HG03442 (cell line): Measurements from ENCODE around the gene RICTOR.

Experiments used
- ATAC-seq: cut with Tn5 transposase; IDR thresholded peaks from one replicate; pipeline ENCODE4 v1.9.1; 2021; ENCODE audit warnings: mild to moderate bottlenecking, moderate library complexity; ENCODE audit not compliant: unreplicated experiment

Gene RICTOR

DNA sequence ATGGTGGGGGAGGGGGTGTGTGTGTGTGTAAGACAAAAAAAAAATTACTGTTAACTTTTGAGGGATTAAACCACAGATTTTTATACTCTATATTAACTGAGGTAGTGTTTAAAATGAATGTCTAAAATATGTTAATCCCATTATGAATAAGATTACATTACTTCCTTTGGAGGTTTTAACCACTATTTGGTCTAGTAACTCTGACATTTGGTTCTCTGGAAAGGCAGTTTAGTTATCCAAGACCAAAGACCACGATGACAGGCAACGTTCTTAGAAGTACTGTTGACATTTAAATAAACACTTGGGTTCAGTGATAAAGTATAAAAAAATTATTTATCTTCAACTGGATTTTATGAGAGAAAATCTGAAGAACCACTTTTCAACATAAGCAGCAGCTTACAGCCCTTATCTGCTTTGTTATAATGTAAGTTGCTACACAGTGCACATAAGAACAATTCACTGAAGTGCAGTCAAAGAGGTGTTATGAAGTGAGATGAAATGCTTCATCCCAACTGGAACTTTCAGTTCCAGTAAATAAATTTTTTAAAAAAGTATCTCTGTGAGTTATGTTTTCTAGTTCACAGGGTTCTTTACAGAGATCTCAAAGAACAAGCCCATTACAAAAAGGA lies 133.9 kb downstream of the RICTOR start:
- no peak for ATAC-seq

DNA sequence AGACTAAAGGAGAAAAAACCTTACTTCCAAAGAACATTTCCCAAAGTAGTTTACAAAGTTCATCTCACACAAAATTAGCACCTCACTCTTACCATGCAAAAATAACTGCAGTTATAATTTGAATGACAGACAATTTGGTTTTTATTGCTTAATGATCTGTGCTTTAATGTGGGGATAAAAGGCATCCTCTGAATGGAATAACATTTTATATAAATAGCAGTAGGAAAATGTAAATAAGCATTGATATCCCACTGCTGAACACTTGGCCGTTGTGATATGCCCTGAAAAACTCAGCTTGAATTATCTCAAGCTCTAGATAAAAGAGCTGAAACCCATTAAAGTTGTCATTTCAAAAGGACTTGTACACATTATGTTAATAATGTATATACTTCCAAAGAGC lies 135.2 kb downstream of the RICTOR start:
- ATAC-seq = no peak

DNA sequence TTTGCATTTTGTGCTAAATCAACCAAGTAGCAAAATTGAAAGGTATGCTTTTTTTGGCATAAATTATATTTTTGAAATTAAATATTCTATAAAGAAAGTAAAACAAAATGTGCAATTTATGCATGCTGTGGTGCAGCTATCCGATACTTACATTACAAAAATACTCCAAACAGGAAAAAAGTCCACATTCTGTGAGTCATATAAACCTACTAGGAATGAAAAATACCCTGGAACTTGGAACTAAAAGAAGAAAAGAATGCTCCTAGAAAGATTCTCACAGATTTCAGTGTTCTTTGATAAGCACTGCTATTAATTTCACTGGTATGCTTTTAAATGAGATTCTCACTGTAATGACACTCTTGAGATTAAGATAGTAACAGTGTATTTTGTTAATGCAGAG lies 135.8 kb downstream of the RICTOR start:
- no peak for ATAC-seq

DNA sequence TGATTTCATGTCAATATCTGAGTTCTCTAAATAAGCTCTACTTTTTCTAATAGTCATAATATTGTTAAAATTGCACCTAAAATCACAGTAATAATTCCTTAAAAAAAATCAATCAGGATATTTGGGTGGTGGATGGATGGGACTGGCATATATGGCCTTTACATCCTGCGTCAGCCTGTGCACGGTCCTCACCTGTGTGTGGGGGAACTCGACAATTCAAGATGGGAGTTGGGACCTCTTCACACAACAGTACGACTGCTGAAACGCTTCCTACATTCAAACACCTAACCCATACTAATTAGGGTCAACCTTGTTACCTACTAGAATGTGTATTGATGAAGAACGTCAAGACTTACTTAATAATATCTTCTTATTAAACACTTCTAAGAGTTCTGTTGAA lies 137.9 kb downstream of the RICTOR start:
- ATAC-seq = no peak

DNA sequence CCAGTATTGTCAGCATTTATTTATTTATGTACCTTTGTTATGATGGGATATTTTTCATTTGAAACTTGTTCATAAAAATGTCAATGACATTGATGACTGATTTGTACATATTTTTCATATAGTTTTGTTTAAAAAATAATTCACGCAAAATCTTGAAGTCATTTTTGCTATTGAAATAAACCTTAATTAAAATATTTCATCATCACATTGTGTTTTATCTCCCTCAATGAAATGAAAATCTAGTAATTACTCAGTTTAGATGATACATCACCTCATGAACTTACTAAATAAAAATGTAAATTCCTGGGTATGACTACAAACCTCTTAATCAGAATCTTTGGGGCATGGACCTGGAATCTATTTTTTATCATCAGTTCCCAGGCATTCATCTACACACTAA lies 138.8 kb downstream of the RICTOR start:
- ATAC-seq = no peak

DNA sequence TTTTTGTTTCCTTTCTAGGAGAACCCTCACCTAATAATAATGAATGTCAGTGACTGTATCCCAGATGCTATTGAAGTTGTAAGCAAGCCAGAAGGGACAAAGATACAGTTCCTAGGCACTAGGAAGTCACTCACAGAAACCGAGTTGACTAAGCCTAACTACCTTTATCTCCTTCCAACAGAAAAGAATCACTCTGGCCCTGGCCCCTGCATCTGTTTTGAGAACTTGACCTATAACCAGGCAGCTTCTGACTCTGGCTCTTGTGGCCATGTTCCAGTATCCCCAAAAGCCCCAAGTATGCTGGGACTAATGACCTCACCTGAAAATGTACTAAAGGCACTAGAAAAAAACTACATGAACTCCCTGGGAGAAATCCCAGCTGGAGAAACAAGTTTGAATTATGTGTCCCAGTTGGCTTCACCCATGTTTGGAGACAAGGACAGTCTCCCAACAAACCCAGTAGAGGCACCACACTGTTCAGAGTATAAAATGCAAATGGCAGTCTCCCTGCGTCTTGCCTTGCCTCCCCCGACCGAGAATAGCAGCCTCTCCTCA lies 141.3 kb downstream of the RICTOR start:
- no peak for ATAC-seq

DNA sequence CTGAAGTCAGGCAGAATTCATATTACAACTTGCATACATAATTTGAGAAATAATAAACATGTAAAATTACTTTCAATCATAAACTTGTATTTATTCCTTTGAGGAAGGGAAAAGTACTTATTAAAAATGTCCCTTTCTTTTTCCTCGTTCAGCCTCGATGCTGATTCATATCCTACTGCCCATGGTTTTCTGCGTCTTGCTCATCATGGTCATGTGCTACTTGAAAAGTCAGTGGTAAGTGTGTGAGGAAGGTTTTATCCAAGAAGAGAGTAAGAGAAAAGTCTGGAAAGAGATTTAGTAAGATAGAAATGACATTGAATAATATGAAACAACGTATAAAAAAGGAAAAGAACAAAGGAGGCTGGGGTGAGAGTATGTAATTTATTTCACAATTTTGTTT lies 142.5 kb downstream of the RICTOR start:
- ATAC-seq = no peak

DNA sequence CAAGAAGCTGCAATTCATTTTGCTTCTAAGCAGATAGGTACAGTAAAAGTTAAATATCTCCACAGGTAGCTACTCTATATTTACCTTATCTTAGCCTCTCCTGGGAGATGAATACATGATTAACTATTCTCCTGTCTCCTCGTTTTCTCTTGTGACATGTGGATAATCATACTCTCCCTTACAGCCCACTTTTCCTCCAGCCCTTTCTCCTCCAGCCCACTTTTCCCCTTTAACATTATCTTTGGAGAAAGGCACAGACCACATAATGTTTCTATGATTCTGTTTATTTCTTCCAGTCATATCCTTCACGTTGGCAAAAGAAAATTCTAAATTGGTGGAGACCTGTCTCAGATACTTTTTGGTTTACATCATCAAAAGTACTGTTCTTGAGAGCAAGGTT lies 144.4 kb downstream of the RICTOR start:
- ATAC-seq = no peak

DNA sequence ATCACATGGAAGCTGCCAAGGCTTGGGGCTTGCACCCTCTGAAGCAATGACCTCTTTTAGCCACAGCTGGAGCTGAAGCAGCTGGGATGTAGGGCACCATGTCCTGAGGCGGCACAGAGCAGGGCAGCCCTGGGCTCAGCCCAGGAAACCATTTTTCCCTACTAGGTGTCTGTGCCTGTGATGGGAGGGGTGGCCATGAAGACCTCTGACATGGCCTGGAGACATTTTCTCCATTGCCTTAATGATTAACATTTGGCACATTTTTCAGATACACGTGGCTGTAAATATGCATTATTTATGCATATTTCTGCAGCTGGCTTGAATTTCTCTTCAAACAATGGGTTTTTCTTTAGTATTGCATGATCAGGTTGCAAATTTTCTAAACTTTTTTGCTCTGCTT lies 146.7 kb downstream of the RICTOR start:
- ATAC-seq = no peak

DNA sequence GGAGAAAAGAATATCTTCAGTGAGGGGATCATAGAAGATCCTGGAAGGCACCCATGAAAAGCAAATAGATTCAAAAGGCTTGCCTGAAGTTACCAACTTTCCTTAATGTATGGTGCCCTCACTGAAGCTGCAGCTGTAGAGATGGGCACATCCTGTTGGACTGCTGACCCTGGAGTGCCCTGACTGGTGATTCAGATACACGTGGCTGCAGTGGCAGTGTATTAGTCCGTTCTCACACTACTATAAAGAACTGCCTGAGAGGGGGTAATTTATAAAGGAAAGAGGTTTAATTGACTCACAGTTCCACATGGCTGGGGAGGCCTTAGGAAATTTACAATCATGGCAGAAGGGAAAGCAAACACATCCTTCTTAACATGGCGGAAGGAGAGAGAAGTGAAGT lies 148.1 kb downstream of the RICTOR start:
- no peak for ATAC-seq

DNA sequence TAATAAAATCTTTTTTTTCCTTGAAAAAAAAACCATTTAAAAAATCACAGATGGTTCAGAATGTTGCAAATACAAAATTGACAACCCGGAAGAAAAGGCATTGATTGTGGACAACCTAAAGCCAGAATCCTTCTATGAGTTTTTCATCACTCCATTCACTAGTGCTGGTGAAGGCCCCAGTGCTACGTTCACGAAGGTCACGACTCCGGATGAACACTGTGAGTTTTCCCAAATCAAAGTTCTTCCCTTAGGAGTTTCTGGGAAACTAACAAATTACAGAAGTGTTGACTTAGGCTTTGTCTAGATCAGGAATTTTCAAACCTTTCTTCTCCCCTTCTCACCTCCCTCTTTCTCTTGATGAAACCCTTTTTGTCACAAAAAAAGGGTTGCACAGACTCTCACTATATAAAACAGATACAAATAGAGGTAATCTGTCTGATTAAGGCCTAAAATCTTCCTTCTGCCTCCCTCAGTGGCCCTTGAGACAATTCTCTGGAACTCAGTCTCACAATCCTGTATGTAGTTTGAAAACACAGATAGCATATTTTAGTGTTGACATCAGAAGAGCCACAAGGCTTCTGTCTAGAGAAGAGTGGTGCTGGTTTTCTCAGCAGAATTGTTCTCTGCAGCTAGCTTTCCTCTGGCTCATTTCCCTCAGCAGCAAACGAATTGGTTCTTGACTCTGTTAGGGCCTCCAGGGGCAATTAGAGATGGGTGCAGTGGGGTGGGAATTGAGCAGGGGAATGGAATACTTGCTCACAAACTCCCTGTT lies 148.9 kb downstream of the RICTOR start:
- no peak for ATAC-seq

DNA sequence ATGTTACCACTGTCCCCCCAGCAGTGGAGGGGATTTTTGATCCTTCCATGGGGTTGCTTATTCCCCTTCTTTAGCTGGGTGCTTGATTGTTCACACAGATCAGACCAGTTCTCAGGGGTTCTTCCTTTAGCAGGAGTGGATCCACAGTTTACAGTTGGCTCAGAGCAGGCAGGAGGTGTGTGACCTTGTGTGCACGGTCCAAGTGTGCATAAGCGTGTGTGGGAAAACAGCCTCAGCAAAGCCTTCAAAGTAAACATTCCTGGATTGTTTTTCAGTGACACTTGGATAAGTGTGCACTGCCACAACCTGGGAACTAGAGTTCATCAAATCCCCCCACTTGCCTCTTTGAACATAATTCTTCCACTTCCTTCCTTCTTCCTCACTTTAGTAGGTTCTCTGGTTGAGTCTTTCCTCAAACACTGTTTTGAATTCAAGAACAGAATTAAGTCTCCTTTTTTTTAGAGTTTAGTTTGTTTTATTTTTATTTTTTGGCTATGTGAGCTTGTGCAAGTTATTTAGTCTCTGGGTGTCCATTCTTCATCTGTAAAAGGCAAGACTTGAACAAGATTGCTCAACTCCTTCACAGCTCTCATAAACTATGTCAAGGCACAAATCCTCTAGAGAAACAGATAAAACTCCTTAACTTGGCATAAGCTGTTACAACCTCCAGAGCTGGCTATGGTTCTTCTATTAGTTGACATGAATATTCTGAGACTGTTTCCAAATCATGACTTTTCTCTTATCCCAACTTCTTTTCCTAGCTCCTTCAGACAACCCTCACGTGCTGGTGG lies 150.3 kb downstream of the RICTOR start:
- ATAC-seq = no peak

DNA sequence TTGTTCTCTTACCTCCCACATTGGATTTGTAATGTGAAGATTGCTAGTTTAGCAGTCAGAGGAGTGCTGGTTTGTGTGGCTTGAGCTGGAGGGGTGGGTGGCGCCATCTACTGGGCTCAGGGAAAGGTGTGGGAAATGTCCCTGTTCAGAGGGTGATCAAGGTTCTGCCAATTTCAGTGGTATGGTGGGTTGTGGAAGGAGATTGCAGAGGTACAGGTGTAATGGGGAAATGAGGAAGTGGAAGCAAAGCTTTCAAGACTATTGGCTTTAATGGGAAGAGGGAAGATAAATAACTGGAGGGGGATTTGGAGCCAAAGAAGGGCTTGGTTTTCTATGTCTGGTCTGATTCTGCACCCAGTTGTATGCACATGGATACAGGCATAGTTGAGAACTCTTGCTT lies 152.0 kb downstream of the RICTOR start:
- ATAC-seq = peak; percentile 77

DNA sequence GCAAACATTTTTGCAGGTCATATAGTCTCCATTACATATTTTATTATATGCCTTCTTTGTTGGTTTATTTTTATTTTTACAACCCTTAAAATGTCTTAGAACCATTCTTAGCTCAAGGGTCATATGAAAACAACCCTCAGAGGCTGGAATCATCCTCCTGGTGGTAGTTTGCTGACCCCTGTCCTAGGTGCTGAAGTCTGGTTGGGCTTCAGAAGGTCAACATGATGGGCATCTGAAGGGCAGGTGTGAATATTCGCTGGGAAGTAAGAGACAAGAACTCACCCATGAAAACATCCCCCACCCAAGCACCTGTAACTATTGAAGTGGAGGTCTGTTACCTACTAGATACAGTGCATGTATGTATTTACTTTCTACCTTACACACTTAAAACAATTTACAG lies 153.0 kb downstream of the RICTOR start:
- no peak for ATAC-seq

DNA sequence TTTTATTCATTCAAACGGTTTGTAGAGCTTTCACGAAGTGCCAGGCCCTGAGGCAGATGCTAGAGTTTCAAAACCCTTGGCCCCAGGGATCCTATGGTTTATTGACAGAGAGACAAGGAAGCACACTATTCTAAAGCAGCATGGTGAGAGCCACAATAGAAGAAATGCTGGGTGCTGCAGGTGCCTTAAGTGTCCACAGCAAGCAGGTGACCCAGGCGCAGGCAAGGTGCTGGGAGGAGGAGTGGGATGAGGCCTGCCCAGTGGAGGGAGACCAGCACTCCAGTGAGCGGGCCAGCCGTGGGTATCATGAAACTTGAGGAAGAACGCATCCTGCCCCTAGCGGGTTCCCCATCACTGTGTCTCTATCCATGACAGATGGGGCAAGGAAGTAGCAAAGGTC lies 157.4 kb downstream of the RICTOR start:
- ATAC-seq = no peak

DNA sequence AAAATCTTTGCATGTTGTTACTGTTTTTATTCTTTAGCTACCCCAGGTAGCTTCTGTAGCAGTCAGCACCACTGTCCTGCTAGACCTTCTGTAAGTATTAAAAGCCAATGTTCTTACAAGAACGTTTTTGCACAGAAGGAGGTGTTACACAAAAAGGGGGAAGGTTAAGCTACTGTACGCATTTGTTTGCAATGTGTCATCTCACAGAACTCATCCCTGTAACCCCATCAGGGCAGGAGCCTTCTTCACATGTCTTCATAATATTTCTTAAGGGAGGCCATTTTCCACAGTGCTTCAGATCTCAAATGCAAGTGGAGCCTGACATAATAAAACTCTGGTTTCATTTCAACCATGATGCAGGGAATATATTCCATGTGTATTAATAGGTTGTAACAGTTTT lies 160.5 kb downstream of the RICTOR start:
- no peak for ATAC-seq

DNA sequence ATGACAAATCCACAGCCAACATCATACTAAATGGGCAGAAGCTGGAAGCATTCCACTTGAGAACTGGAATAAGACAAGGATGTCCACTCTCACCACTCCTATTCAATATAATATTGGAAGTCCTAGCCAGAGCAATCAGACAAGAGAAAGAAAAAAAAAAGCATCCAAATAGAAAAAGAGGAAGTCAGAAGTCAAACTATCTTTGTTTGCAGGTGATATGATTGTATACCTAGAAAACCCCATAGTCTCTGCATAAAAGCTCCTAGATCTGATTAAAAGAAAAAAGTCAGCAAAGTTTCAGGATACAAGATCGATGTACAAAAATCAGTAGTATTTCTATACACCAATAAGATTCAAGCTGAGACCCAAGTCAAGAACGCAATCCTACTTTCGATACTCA lies 162.3 kb downstream of the RICTOR start:
- no peak for ATAC-seq

DNA sequence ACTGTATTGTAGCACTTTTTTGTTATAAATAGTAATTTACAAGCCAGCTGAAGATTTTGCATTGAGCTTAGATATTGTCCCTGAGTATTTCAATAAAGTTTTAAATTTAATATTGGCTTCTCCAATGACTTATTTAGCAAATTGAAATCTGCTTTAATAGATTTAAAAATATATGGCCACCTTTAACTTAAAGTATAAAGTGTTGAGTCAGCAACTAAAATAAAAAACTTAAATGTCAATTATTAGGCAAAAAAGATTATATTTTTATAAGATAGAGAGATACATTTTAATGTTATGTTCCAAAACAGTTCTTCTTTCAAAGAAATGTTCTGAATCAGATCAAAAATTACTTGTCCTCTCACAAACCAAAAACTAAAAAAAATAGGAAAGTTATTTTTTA lies 167.7 kb downstream of the RICTOR start:
- ATAC-seq = no peak

DNA sequence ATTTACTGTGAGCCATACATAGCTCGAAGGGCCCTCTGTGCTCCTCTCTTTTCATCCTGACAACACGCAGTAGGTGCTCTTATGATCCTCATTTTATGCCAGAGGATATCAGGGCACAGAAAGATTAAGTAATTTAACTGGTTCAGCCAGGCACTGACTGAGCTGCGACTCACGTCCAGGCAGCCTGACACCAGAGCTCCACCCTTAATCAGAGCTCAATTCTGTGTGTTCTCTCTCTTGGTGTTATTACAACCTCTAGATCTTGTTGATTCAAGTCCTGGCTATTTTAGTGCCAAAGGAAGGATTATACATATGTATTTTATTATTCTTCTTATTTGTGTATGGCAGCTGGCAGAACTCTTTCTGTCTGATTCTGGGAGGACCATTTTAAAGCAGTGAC lies 168.7 kb downstream of the RICTOR start:
- ATAC-seq = no peak

DNA sequence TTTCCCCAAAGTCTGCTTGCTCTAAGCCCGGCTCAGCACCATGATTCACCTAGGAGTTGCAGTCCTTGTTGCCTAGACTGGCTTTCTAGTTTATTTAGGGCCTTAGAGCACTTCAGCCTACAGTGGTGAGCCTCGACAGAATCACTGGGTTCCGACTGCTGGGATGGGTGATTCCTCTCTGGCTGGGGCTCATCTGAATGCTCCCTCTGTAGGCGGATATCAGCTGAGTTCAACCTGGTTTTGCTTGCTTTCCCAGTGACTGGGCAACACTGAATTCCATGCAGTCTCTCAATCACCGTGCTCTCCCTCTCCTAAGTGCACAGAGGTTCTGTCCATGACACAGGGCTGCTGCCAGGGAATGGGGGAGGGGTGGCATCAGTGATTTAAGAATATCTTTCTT lies 174.3 kb downstream of the RICTOR start:
- ATAC-seq = no peak

DNA sequence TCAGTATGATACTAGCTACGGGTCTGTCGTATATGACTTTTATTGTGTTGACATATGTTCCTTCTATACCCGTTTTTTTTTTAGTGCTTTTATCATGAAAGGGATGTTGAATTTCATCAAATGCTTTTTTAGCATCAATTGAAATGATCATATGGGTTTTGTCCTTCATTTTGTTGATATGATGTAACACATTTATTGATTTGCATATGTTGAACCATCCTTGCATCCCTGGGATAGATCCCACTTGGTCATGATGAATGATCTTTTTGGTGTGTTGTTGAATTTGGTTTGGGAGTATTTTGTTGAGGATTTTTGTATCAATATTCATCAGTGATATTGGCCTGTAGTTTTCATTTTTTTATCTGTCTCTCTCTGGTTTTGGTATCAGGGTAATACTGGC lies 177.4 kb downstream of the RICTOR start:
- no peak for ATAC-seq

DNA sequence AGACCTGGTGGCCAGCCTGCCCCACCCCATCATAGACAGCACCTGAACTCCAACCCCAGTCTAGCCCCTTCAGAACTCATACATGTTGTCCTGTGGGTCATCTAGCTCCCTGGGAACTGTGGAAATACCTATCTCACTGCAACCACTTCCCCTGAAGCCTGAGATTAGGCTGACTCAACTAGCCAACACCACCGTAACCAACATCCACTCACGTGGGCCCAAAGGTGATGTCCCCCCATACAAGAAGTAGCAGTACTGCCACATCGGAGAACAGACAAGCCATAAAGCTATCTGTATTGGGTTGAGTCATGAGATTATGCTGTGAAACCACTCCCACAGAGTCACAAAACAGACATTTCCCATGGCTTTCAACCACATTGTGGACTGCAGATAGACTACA lies 181.8 kb downstream of the RICTOR start:
- ATAC-seq = peak; percentile 79
